CD1c-positive myeloid dendritic cell (primary cell): ENCODE results near the gene SLFN12L.
"Not testable (repeated sequence)": the region's sequence is repeated elsewhere in the genome, so short reads cannot be mapped to it uniquely, and the experiment has no call there.

ENCODE experiments used
- DNase-seq: peaks from one replicate; pipeline ENCODE4 v3.0.0-alpha.2; 2016; ENCODE audit errors: extremely low spot score

Gene SLFN12L

GRCh38 chr17:35542990-35543389 is 5.5 kb upstream of the SLFN12L start:
- DNase-seq = no peak

- DNase-seq = no peak
These were observed 4.0 kb upstream of the SLFN12L start for GRCh38 chr17:35541434-35541833.

GRCh38 chr17:35540589-35541404 is 3.3 kb upstream of the SLFN12L start:
- peak; percentile 90 for DNase-seq

GRCh38 chr17:35539659-35540026 is 2.2 kb upstream of the SLFN12L start:
- no peak for DNase-seq

- no peak for DNase-seq
These were observed 760 bp downstream of the SLFN12L start for GRCh38 chr17:35536664-35537171.

- not testable (repeated sequence) for DNase-seq
These were observed 2.1 kb downstream of the SLFN12L start for GRCh38 chr17:35535406-35535805.

- DNase-seq = no peak
These were observed 2.8 kb downstream of the SLFN12L start for GRCh38 chr17:35534576-35535093.

- DNase-seq = no peak
These were observed 6.3 kb downstream of the SLFN12L start for GRCh38 chr17:35531160-35531559.

GRCh38 chr17:35529866-35530265 is 7.6 kb downstream of the SLFN12L start:
- no peak for DNase-seq

- not testable (repeated sequence) for DNase-seq
These were observed 8.2 kb downstream of the SLFN12L start for GRCh38 chr17:35529326-35529725.

GRCh38 chr17:35523296-35523695 is 14.2 kb downstream of the SLFN12L start:
- no peak for DNase-seq

- peak; percentile 12 for DNase-seq
These were observed 15.7 kb downstream of the SLFN12L start for GRCh38 chr17:35521654-35522256.

GRCh38 chr17:35521150-35521549 is 16.3 kb downstream of the SLFN12L start:
- DNase-seq = no peak

- no peak for DNase-seq
These were observed 17.5 kb downstream of the SLFN12L start for GRCh38 chr17:35519906-35520442.

GRCh38 chr17:35519439-35519838 is 18.0 kb downstream of the SLFN12L start:
- no peak for DNase-seq

GRCh38 chr17:35518431-35518830 is 19.0 kb downstream of the SLFN12L start:
- not testable (repeated sequence) for DNase-seq

GRCh38 chr17:35515027-35515426 is 22.5 kb downstream of the SLFN12L start:
- DNase-seq = no peak

GRCh38 chr17:35514564-35514963 is 22.9 kb downstream of the SLFN12L start:
- DNase-seq = no peak

GRCh38 chr17:35510052-35510451 is 27.4 kb downstream of the SLFN12L start:
- DNase-seq = no peak

GRCh38 chr17:35507714-35508113 is 29.8 kb downstream of the SLFN12L start:
- not testable (repeated sequence) for DNase-seq

GRCh38 chr17:35499548-35499947 is 37.9 kb downstream of the SLFN12L start:
- DNase-seq = no peak

GRCh38 chr17:35498448-35499178 is 38.9 kb downstream of the SLFN12L start:
- no peak for DNase-seq
